NT2/D1 (cell line): ENCODE data around the gene G3BP1.

Experiments
- DNase-seq: peaks from one replicate; pipeline ENCODE4 v3.0.0-alpha.2; 2011; ENCODE audit warnings: low read depth, low spot score
- H3K27me3 ChIP-seq: 2 replicates; pipeline ENCODE4 v1.6.0; 2011; ENCODE audit warnings: mild to moderate bottlenecking; ENCODE audit not compliant: insufficient read length, insufficient read depth
- H3K36me3 ChIP-seq: 2 replicates; pipeline ENCODE4 v1.6.1; 2011; ENCODE audit warnings: mild to moderate bottlenecking, low read length, mixed read lengths; ENCODE audit not compliant: insufficient read depth, insufficient read length
- H3K4me1 ChIP-seq: 2 replicates; pipeline ENCODE4 v1.5.1; 2011; ENCODE audit not compliant: insufficient read depth, insufficient read length
- H3K4me3 ChIP-seq: 2 replicates; pipeline ENCODE4 v1.5.1; 2011; ENCODE audit warnings: low read depth; ENCODE audit not compliant: insufficient read length
- H3K9ac ChIP-seq: 2 replicates; pipeline ENCODE4 v1.6.0; 2011; ENCODE audit warnings: low read depth; ENCODE audit not compliant: insufficient read length
- H3K9me3 ChIP-seq: 2 replicates; pipeline ENCODE4 v1.5.1; 2011; ENCODE audit warnings: mild to moderate bottlenecking, low read length; ENCODE audit not compliant: insufficient read depth
- SUZ12 ChIP-seq: IDR thresholded peaks from 2 replicates; pipeline ENCODE4 v1.6.1; 2011; ENCODE audit not compliant: insufficient read length, insufficient read depth; ENCODE audit errors: extremely low read depth
- YY1 ChIP-seq: IDR thresholded peaks from 2 replicates; pipeline ENCODE4 v1.6.1; 2011; ENCODE audit not compliant: insufficient read length, insufficient read depth
- ZNF274 ChIP-seq: IDR thresholded peaks from 2 replicates; pipeline ENCODE4 v1.6.1; 2011; ENCODE audit warnings: mild to moderate bottlenecking, low read depth, low read length

G3BP1 gene

DNA sequence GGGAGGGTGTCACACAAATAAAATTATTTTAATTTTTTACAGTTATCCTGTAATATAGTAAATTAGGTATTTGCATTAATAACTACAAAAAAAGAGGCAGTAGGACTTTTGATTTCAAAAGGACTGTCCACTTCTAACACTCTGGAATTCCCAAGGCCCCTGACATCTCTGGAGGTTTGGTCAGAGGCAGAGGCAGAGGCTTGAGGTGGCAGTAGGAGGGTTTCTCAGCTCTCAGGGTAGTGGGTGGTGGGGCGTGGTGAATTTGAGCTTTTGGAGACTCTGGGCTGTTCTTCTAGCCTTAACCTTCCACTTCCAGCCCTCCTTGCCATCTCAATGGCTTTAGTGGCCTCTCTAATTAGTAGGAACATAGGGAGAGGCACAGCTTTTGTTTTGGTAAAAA, 36.1 kb upstream of the G3BP1 start:
- H3K9ac ChIP-seq: no peak overlapping the region
- H3K4me3 ChIP-seq: no peak overlapping the region
- DNase-seq: no peak
- TF ChIP-seq SUZ12 (no peak), ZNF274 (no peak), YY1 (no peak)
- no peaks in the 10 kb centered on the region for H3K4me1 ChIP-seq
- peaks cover 6% of the 10 kb centered on the region; the same call in 1 of the 2 replicates for H3K9me3 ChIP-seq
- no peaks in the 10 kb centered on the region for H3K27me3 ChIP-seq
- H3K36me3 ChIP-seq: no peaks in the 10 kb centered on the region

DNA sequence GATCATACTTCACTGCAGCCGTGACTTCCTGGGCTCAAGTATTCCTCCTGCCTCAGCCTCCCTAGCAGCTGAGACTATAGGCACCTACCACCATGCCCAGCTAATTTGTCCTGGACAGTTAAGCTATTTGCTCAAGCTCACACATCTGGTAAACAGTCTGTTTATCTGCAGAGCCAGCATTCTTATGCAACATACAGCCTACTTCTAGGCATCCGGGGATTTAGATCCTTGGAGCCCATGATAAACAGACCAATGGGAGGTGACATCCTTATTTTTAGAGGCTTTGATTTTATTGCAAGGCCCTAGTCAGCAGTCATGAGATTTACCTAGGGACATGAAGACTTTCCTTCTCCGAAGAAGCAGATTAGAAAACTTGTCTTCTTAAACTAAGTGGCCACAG, 34.3 kb upstream of the G3BP1 start:
- DNase-seq: no peak
- Histone ChIP-seq H3K9ac (no peak overlapping the region), H3K4me3 (no peak overlapping the region), H3K36me3 (no peaks in the 10 kb centered on the region), H3K4me1 (no peaks in the 10 kb centered on the region), H3K27me3 (no peaks in the 10 kb centered on the region), H3K9me3 (no peaks in the 10 kb centered on the region)
- TF ChIP-seq SUZ12: no peak
- TF ChIP-seq ZNF274: no peak
- TF ChIP-seq YY1: no peak

DNA sequence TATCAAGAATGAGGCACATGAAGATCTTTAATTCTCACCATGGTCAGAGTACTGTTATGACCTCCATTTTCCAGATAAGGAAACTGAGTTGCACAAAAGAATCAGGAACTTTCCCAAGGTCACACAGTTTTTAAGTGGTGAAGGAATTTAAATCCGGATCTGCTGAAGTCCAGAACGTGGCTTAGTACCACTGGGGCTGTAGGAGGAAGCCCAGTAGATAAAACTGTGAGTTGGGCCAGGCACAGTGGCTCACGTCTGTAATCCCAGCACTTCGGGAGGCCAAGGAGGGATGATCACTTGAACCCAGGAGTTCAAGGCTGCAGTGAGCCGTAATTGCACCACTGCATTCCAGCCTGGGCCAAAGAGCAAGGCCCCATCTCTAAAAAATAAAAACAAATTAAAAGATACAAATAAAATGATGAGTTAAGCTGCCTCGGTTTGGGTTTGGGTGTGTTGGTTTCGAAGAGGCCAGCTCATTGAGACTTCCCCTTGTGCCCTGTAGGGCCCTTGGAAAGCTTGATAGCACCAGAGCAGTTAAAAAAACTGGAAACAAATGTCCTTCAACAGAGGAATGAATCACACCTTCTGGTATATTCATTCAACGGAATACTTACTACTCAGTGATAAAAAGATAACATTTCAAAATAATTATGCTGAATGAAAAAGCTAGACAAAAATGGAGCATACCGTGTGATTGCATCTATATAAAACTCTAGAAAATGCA, 33.5 kb upstream of the G3BP1 start:
- H3K4me3 ChIP-seq: no peak overlapping the region
- no peak for TF ChIP-seq SUZ12
- no peak for TF ChIP-seq YY1
- TF ChIP-seq ZNF274: no peak
- no peak overlapping the region for H3K9ac ChIP-seq
- DNase-seq: no peak
- H3K9me3 ChIP-seq: no peaks in the 10 kb centered on the region
- no peaks in the 10 kb centered on the region for H3K27me3 ChIP-seq
- peaks cover 1% of the 10 kb centered on the region for H3K36me3 ChIP-seq
- no peaks in the 10 kb centered on the region for H3K4me1 ChIP-seq

DNA sequence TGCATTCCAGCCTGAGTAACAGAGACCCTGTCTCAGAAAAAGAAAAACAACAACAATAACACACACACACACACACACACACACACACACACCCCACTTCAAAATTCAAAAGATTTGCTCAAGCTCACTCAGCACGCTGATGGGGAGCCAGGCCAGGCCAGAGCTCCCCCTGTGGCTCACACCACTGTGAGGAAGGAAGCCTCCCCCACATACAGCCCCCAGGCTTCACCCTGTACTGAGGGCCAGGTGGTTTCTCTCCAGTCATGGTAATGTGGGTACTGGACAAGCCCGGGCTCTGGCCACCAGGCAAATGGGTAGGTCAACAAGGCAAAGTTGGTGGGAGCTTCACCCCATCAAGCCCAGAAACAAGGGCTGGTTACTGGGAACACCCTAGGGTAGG, 32.4 kb upstream of the G3BP1 start:
- Histone ChIP-seq H3K9ac (no peak overlapping the region), H3K4me1 (no peaks in the 10 kb centered on the region), H3K36me3 (peaks cover 4% of the 10 kb centered on the region), H3K4me3 (no peak overlapping the region), H3K27me3 (no peaks in the 10 kb centered on the region), H3K9me3 (no peaks in the 10 kb centered on the region)
- TF ChIP-seq ZNF274 (no peak), YY1 (no peak), SUZ12 (no peak)
- no peak for DNase-seq

GRCh38 chr5:151739939-151740335, 31.8 kb upstream of the G3BP1 start:
- TF ChIP-seq SUZ12 (no peak), YY1 (no peak), ZNF274 (no peak)
- H3K9ac ChIP-seq: peak overlapping the region; percentile 24

DNA sequence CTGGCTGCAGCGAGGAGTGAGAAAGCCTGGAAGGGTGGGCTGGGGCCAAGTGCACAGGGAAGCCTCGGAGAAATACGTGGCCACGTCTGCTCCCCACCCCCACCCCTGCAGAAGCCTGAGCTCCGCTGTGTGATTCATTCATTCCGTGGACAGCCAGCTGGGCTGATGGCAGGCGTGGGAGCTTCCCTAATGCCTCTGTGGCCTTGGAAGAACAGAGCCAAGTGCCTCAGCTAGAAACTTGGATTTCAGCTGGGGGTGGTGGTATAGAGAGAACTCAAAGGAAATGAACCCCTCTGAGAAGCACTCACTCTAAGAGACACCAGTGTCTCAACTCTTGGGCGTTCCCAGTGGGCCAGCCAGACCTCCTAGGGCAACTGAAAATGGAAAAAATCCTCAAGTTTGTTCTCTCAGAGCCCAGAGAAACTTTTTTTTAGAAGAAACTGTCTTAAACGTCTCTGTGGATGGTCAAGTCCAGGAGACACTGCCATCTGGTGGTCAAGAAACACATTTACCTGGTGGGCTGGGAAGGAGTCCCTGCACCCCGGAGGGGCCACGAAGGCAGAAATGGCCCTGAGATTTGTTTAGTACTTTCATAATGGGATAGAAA, 31.3 kb upstream of the G3BP1 start:
- no peaks in the 10 kb centered on the region for H3K4me1 ChIP-seq
- no peak overlapping the region for H3K4me3 ChIP-seq
- H3K27me3 ChIP-seq: no peaks in the 10 kb centered on the region
- peak overlapping the region; percentile 24 for H3K9ac ChIP-seq
- H3K36me3 ChIP-seq: peaks cover 12% of the 10 kb centered on the region
- TF ChIP-seq SUZ12: no peak
- no peak for TF ChIP-seq YY1
- no peak for TF ChIP-seq ZNF274
- peak; percentile 66 for DNase-seq
- no peaks in the 10 kb centered on the region for H3K9me3 ChIP-seq

More at GRCh38 chr5:151739939-151740335, 31.8 kb upstream of the G3BP1 start:
- Histone ChIP-seq H3K27me3 (no peaks in the 10 kb centered on the region), H3K4me1 (no peaks in the 10 kb centered on the region), H3K4me3 (no peak overlapping the region), H3K36me3 (peaks cover 8% of the 10 kb centered on the region), H3K9me3 (no peaks in the 10 kb centered on the region)
- peak; percentile 44 for DNase-seq

GRCh38 chr5:151740958-151741373, 30.8 kb upstream of the G3BP1 start:
- H3K27me3 ChIP-seq: no peaks in the 10 kb centered on the region
- no peaks in the 10 kb centered on the region for H3K4me1 ChIP-seq
- H3K9me3 ChIP-seq: no peaks in the 10 kb centered on the region
- H3K9ac ChIP-seq: peak overlapping the region; percentile 2
- peaks cover 18% of the 10 kb centered on the region for H3K36me3 ChIP-seq
- DNase-seq: no peak
- no peak overlapping the region for H3K4me3 ChIP-seq
- TF ChIP-seq YY1 (no peak), ZNF274 (no peak), SUZ12 (no peak)
